Rectal smooth muscle tissue (tissue), 1 donor: ENCODE measurements around the gene LRRFIP1.

Source experiments
- H3K27ac ChIP-seq: one replicate; pipeline ENCODE4 v1.7.0; 2013; ENCODE audit warnings: low read depth, low read length, inconsistent platforms
- H3K27me3 ChIP-seq: one replicate; pipeline ENCODE4 v1.7.0; 2013; ENCODE audit warnings: low read length; ENCODE audit not compliant: control insufficient read depth, insufficient read depth
- H3K36me3 ChIP-seq: one replicate; pipeline ENCODE4 v1.7.0; 2013; ENCODE audit warnings: low read length; ENCODE audit not compliant: control insufficient read depth, insufficient read depth
- H3K4me1 ChIP-seq: one replicate; pipeline ENCODE4 v1.7.0; 2013; ENCODE audit warnings: low read length; ENCODE audit not compliant: control insufficient read depth, insufficient read depth
- H3K4me3 ChIP-seq: one replicate; pipeline ENCODE4 v1.7.0; 2013; ENCODE audit warnings: low read length
- H3K9ac ChIP-seq: one replicate; pipeline ENCODE4 v1.7.0; 2013; ENCODE audit warnings: low read length

LRRFIP1 gene

GRCh38 chr2:237696461-237696860 lies 69.1 kb downstream of the LRRFIP1 start:
- no peak overlapping the region for H3K9ac ChIP-seq
- no peaks in the 10 kb centered on the region for H3K36me3 ChIP-seq
- H3K4me3 ChIP-seq = peak overlapping the region; percentile 35
- peak overlapping the region; percentile 93 for H3K27ac ChIP-seq
- H3K4me1 ChIP-seq = peaks cover 68% of the 10 kb centered on the region
- H3K27me3 ChIP-seq = no peaks in the 10 kb centered on the region

- Histone ChIP-seq H3K4me1 (peaks cover 81% of the 10 kb centered on the region), H3K4me3 (peak overlapping the region; percentile 9), H3K9ac (no peak overlapping the region), H3K27me3 (no peaks in the 10 kb centered on the region), H3K27ac (peak overlapping the region; percentile 93), H3K36me3 (no peaks in the 10 kb centered on the region)
Measured at GRCh38 chr2:237697586-237698357, 70.4 kb downstream of the LRRFIP1 start.

- Histone ChIP-seq H3K4me1 (peaks cover 82% of the 10 kb centered on the region), H3K36me3 (no peaks in the 10 kb centered on the region), H3K27ac (peak overlapping the region; percentile 93), H3K9ac (peak overlapping the region; percentile 4), H3K4me3 (peak overlapping the region; percentile 9), H3K27me3 (no peaks in the 10 kb centered on the region)
Measured at GRCh38 chr2:237698358-237698694, 70.9 kb downstream of the LRRFIP1 start.

GRCh38 chr2:237699870-237700511 lies 72.6 kb downstream of the LRRFIP1 start:
- H3K27ac ChIP-seq = peak overlapping the region; percentile 96
- no peak overlapping the region for H3K4me3 ChIP-seq
- no peaks in the 10 kb centered on the region for H3K27me3 ChIP-seq
- peaks cover 87% of the 10 kb centered on the region for H3K4me1 ChIP-seq
- H3K9ac ChIP-seq = no peak overlapping the region
- H3K36me3 ChIP-seq = no peaks in the 10 kb centered on the region

GRCh38 chr2:237700512-237701032 lies 73.2 kb downstream of the LRRFIP1 start:
- Histone ChIP-seq H3K9ac (no peak overlapping the region), H3K36me3 (no peaks in the 10 kb centered on the region), H3K27ac (peak overlapping the region; percentile 96), H3K27me3 (no peaks in the 10 kb centered on the region), H3K4me1 (peaks cover 83% of the 10 kb centered on the region), H3K4me3 (peak overlapping the region; percentile 22)

- H3K27ac ChIP-seq = peak overlapping the region; percentile 96
- no peak overlapping the region for H3K9ac ChIP-seq
- peak overlapping the region; percentile 22 for H3K4me3 ChIP-seq
- H3K4me1 ChIP-seq = peaks cover 80% of the 10 kb centered on the region
- H3K36me3 ChIP-seq = no peaks in the 10 kb centered on the region
- H3K27me3 ChIP-seq = no peaks in the 10 kb centered on the region
Measured at GRCh38 chr2:237701033-237701858, 73.9 kb downstream of the LRRFIP1 start.

- peak overlapping the region; percentile 96 for H3K27ac ChIP-seq
- no peaks in the 10 kb centered on the region for H3K36me3 ChIP-seq
- no peaks in the 10 kb centered on the region for H3K27me3 ChIP-seq
- H3K4me1 ChIP-seq = peaks cover 77% of the 10 kb centered on the region
- no peak overlapping the region for H3K9ac ChIP-seq
- no peak overlapping the region for H3K4me3 ChIP-seq
Measured at GRCh38 chr2:237701859-237702390, 74.5 kb downstream of the LRRFIP1 start.

- H3K27ac ChIP-seq = peak overlapping the region; percentile 96
- no peaks in the 10 kb centered on the region for H3K36me3 ChIP-seq
- no peak overlapping the region for H3K9ac ChIP-seq
- no peaks in the 10 kb centered on the region for H3K27me3 ChIP-seq
- H3K4me3 ChIP-seq = peak overlapping the region; percentile 14
- peaks cover 78% of the 10 kb centered on the region for H3K4me1 ChIP-seq
Measured at GRCh38 chr2:237702441-237703391, 75.3 kb downstream of the LRRFIP1 start.

- no peaks in the 10 kb centered on the region for H3K36me3 ChIP-seq
- H3K9ac ChIP-seq = no peak overlapping the region
- no peak overlapping the region for H3K4me3 ChIP-seq
- H3K27me3 ChIP-seq = no peaks in the 10 kb centered on the region
- H3K27ac ChIP-seq = peak overlapping the region; percentile 96
- peaks cover 73% of the 10 kb centered on the region for H3K4me1 ChIP-seq
Measured at GRCh38 chr2:237704501-237705434, 77.4 kb downstream of the LRRFIP1 start.

GRCh38 chr2:237706257-237706656 lies 78.9 kb downstream of the LRRFIP1 start:
- H3K27ac ChIP-seq = peak overlapping the region; percentile 96
- H3K9ac ChIP-seq = no peak overlapping the region
- H3K27me3 ChIP-seq = no peaks in the 10 kb centered on the region
- H3K4me3 ChIP-seq = no peak overlapping the region
- no peaks in the 10 kb centered on the region for H3K36me3 ChIP-seq
- peaks cover 58% of the 10 kb centered on the region for H3K4me1 ChIP-seq

GRCh38 chr2:237708065-237708398 lies 80.6 kb downstream of the LRRFIP1 start:
- Histone ChIP-seq H3K4me1 (peaks cover 41% of the 10 kb centered on the region), H3K27ac (peak overlapping the region; percentile 96), H3K27me3 (no peaks in the 10 kb centered on the region), H3K36me3 (no peaks in the 10 kb centered on the region), H3K4me3 (peak overlapping the region; percentile 18), H3K9ac (no peak overlapping the region)
